Measurements from ENCODE around the gene RFX3. TPM values are rescaled to one million over a fixed set of nuclear protein-coding genes. Genes with fewer than 3 reads are reported as not detected.

The RFX3 gene
- total RNA-seq, 1 experiment from 2014 or later, result 9.9 TPM

DNA sequence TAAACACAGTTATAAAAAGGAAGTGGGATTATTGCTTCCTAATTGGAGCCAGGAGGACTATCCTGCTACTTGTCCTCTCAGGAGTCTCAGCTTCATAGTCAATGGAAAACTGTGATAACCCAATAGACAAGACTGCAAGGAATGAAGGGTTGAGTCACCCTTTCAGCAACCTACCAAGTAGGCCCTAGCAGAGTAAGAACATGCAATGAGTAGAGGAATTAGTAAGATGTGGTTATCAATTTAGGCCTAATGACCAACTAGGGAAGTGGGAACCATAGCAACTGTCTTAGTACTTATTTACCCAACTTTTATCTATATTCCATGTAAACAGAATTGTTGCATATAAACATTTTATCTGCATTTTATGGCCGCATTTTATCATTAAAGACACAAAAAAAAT lies 310.1 kb downstream of the RFX3 start:
- H3K79me1 ChIP-seq (ENCODE audit: insufficient read depth, low read depth, low read length, poor library complexity, severe bottlenecking), result no peaks in the 10 kb centered on the region
- H3K4ac ChIP-seq (ENCODE audit: low read depth, low read length), result no peak overlapping the region
- H4K5ac ChIP-seq (ENCODE audit: insufficient read length, low read depth, low read length), result no peak overlapping the region
- H3K4me3 Mint-ChIP-seq, result no peak overlapping the region
- H3K27ac Mint-ChIP-seq, result no peak overlapping the region
- H3K18ac ChIP-seq (ENCODE audit: insufficient read length, low read depth, low read length), result no peak overlapping the region
- no peak overlapping the region for H2AK5ac ChIP-seq (ENCODE audit: insufficient read length, low read length)
- H3T11ph ChIP-seq (ENCODE audit: low read length), result no peak overlapping the region
- H3K4me1 ChIP-seq (ENCODE audit: insufficient read depth, low read length), result peaks cover 2% of the 10 kb centered on the region; the same call in 1 of the 2 replicates
- H3K27me3 ChIP-seq (ENCODE audit: insufficient read depth, low read length), result no peaks in the 10 kb centered on the region
- H4K8ac ChIP-seq (replicated peaks; ENCODE audit: insufficient read length, low read depth, low read length), result no peak overlapping the region
- H3K36me3 Mint-ChIP-seq (ENCODE audit: insufficient read depth in 1 of 3, low read depth in 3 of 3), result no peaks in the 10 kb centered on the region
- DNase-seq, result no peak
- no peak overlapping the region for H4K91ac ChIP-seq (ENCODE audit: insufficient read length, low read depth, low read length)
- no peak overlapping the region for H2AFZ ChIP-seq (ENCODE audit: low read length)
- H3K9ac ChIP-seq (ENCODE audit: extremely low read depth, insufficient read length, low read length), result no peak overlapping the region
- no CpG with 5 or more reads among the region's 1 CpG for WGBS (ENCODE audit: extremely low coverage, insufficient read length, low lambda C conversion rate)
- no peaks in the 10 kb centered on the region for H3K23me2 ChIP-seq (ENCODE audit: insufficient read length, low read depth, low read length, poor library complexity, severe bottlenecking)
- H3K4me2 ChIP-seq (ENCODE audit: insufficient read depth, insufficient read length, low read length), result no peak overlapping the region
- H3K27ac ChIP-seq (ENCODE audit: insufficient read length, low read depth, low read length), result no peak overlapping the region
- no peak overlapping the region for H2BK12ac ChIP-seq (ENCODE audit: insufficient read length, low read depth, low read length)
- H3K56ac ChIP-seq (ENCODE audit: insufficient read length, low read depth, low read length), result no peak overlapping the region
- H3K14ac ChIP-seq (ENCODE audit: insufficient read depth, low read length), result no peak overlapping the region
- no peaks in the 10 kb centered on the region for H3K27me3 Mint-ChIP-seq (ENCODE audit: low read depth)
- no peak overlapping the region for H2BK20ac ChIP-seq (ENCODE audit: low read depth, low read length, poor library complexity, severe bottlenecking)
- H2BK5ac ChIP-seq (ENCODE audit: insufficient read length, low read length), result no peak overlapping the region
- TF ChIP-seq, protein P1, sequence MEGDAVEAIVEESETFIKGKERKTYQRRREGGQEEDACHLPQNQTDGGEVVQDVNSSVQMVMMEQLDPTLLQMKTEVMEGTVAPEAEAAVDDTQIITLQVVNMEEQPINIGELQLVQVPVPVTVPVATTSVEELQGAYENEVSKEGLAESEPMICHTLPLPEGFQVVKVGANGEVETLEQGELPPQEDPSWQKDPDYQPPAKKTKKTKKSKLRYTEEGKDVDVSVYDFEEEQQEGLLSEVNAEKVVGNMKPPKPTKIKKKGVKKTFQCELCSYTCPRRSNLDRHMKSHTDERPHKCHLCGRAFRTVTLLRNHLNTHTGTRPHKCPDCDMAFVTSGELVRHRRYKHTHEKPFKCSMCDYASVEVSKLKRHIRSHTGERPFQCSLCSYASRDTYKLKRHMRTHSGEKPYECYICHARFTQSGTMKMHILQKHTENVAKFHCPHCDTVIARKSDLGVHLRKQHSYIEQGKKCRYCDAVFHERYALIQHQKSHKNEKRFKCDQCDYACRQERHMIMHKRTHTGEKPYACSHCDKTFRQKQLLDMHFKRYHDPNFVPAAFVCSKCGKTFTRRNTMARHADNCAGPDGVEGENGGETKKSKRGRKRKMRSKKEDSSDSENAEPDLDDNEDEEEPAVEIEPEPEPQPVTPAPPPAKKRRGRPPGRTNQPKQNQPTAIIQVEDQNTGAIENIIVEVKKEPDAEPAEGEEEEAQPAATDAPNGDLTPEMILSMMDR (conservative IDR thresholded peaks at IDR 0.05), result no peak
- H3K4me1 Mint-ChIP-seq, result peaks cover 6% of the 10 kb centered on the region in 2 experiments
- H4K20me1 ChIP-seq (ENCODE audit: control insufficient read depth, insufficient read depth, insufficient read length), result no peaks in the 10 kb centered on the region
- no peak overlapping the region for H3K23ac ChIP-seq (ENCODE audit: insufficient read length, low read depth, low read length)
- H3K79me2 ChIP-seq (ENCODE audit: insufficient read depth, low read length), result no peaks in the 10 kb centered on the region
- H2BK120ac ChIP-seq (ENCODE audit: low read depth, low read length, poor library complexity, severe bottlenecking), result no peak overlapping the region
- no peaks in the 10 kb centered on the region for H3K9me3 ChIP-seq (ENCODE audit: control insufficient read depth, low read depth, low read length)
- no peaks in the 10 kb centered on the region for H3K9me3 Mint-ChIP-seq
- H2BK15ac ChIP-seq (ENCODE audit: low read depth, low read length), result no peak overlapping the region

All from H9 (cell line).